Lower leg skin (tissue), 4 donors: Measurements from ENCODE around the gene PCNX1. TPM values are rescaled to one million over a fixed set of nuclear protein-coding genes. Genes with fewer than 3 reads are reported as not detected.

Source experiments
- DNase-seq, 2 donors: peaks; one replicate each; pipeline ENCODE4 v3.0.0-alpha.2; 2019; ENCODE audit warnings: low spot score in 2 of 2
- H3K4me3 ChIP-seq: fragments of 200-600 bp; sonication (generic); 2 replicates; pipeline ENCODE4 v1.5.1; 2017; ENCODE audit warnings: mild to moderate bottlenecking, low read depth; ENCODE audit not compliant: poor library complexity, severe bottlenecking
- POLR2A ChIP-seq, 2 donors: fragments of 450-650 bp; IDR thresholded peaks; one replicate each; pipeline ENCODE4 v1.6.1; 2016 to 2017; ENCODE audit warnings: antibody characterized with exemption in 2 of 2, mild to moderate bottlenecking in 1 of 2, moderate library complexity in 1 of 2
- WGBS, 2 donors: methylation state at CpG; one replicate each; pipeline ENCODE4 v1.1.5; 2018; 5-methylcytosine and 5-hydroxymethylcytosine counted together
- intact Hi-C: fragments of 100-400 bp; cut with DNase I; formaldehyde crosslinking; loops from one replicate; pipeline ENCODE4 v1.15.0; 2023; ENCODE audit warnings: low total_unique reads
- total RNA-seq, 4 donors: library from RNA; depleted of rRNA; stranded (reverse); fragments of >200 nt; gene quantifications; one replicate each; pipeline ENCODE4 v1.1.0, GENCODE V29; 2016
- TF ChIP-seq, protein P1 (sequence below), 3 donors: fragments of 450-650 bp; IDR thresholded peaks; one replicate each; pipeline ENCODE4 v1.5.1; 2016; ENCODE audit warnings: antibody characterized with exemption in 3 of 3, mild to moderate bottlenecking in 3 of 3, moderate library complexity in 2 of 3

Gene PCNX1
- total RNA-seq, 4 donors from 2014 or later = 14.7 to 29.4 (median 25.6) TPM

- WGBS, 2 donors = 96 to 100% methylated on average over 1 of the region's 1 CpG
- intact Hi-C loops = no loop called here
- TF ChIP-seq POLR2A (IDR thresholded peaks at IDR 0.05) = no peak
- TF ChIP-seq, protein P1, sequence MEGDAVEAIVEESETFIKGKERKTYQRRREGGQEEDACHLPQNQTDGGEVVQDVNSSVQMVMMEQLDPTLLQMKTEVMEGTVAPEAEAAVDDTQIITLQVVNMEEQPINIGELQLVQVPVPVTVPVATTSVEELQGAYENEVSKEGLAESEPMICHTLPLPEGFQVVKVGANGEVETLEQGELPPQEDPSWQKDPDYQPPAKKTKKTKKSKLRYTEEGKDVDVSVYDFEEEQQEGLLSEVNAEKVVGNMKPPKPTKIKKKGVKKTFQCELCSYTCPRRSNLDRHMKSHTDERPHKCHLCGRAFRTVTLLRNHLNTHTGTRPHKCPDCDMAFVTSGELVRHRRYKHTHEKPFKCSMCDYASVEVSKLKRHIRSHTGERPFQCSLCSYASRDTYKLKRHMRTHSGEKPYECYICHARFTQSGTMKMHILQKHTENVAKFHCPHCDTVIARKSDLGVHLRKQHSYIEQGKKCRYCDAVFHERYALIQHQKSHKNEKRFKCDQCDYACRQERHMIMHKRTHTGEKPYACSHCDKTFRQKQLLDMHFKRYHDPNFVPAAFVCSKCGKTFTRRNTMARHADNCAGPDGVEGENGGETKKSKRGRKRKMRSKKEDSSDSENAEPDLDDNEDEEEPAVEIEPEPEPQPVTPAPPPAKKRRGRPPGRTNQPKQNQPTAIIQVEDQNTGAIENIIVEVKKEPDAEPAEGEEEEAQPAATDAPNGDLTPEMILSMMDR (IDR thresholded peaks at IDR 0.05) = no peak
Observed at GRCh38 chr14:70954068-70954467, 46.8 kb downstream of the PCNX1 start.

DNA sequence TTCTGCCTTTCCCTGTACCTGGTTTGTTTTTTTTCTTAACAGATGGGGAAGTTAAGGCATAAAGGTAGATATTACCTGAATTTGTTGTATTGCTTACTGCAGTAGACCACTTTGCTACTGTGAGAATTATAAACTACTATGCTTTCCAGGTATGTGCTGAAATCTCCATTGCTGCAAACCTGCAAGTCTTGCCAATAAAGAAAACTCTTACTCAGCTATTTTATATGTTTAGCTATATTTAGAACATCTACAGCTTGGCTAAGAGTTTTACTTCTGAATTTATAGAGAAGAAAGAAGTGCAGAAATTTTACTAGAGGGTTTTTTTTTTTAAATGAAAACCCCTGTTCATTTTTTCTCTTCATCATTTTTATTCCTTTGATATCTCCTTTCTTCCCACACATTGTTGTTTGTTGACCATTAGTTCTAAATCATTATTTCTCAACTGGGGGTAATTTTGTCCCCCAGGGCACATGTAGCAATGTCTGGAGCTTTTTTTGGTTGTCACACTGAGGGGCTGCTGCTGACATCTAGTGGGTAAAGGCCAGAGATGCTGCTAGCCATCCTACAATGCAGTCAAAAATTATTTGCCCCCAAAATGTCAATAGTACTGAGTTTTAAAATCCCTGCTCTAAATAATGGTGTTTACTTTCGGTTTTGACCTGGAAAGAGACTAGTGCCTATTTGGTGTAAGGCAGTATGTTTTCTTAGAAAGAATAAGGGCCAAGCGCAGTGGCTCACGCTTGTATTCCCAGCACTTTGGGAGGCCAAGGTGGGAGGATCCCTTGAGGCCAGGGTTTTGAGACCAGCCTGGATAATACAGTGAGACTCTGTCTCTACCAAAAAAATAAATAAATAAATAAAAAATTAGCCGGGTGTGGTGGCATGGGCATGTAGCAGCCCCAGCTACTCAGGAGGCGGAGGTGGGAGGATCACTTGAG lies 48.6 kb downstream of the PCNX1 start:
- no peak overlapping the region for H3K4me3 ChIP-seq
- intact Hi-C loops = no loop called here
- 76 to 80% methylated on average over 5 of the region's 5 CpGs for WGBS, 2 donors
- no peak for DNase-seq
- no peak for TF ChIP-seq POLR2A (IDR thresholded peaks at IDR 0.05)
- TF ChIP-seq, protein P1 (IDR thresholded peaks at IDR 0.05) = no peak

More at GRCh38 chr14:70954068-70954467, 46.8 kb downstream of the PCNX1 start:
- H3K4me3 ChIP-seq = no peak overlapping the region
- DNase-seq = no peak

DNA sequence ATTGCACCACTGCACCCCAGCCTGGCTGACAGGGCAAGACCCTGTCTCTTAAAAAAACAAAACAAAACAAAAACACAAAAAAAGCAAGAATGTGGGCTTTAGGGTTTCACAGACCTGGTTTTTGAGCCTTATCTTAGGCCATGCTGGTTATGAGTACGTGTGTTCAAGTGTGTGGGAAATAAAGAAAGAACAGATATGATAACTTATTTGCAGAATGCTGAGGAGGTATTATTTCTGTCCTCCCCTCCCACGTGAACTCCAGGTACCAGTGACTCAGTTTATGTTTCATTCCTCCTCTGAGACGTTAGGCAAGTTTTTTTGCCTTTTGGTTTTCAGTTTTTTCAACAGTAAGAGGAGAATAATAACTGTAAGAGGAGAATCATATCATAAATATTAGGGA lies 49.3 kb downstream of the PCNX1 start:
- TF ChIP-seq POLR2A (IDR thresholded peaks at IDR 0.05) = no peak
- TF ChIP-seq, protein P1 (IDR thresholded peaks at IDR 0.05) = no peak
- 88 to 90% methylated on average over 3 of the region's 3 CpGs for WGBS, 2 donors
- no peak for DNase-seq
- H3K4me3 ChIP-seq = no peak overlapping the region
- intact Hi-C loops = no loop called here

DNA sequence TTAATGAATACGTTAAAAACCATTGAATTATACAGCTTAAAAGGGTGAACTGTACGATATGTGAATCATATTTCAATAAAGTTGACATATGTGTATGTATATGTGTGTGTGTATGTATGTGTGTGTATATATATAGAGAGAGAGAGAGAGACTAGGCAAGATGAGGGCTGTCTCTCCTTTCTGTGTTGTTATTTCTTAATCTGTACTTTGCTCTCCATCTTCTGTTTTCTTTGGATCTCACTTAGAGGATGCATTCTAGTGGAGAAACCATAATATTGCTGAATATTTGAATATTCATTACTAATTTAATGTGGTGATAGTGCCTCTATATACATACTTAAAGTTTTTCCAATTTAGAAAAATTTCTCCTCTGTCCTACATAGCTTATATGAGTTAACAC lies 50.5 kb downstream of the PCNX1 start:
- no peak for TF ChIP-seq POLR2A (IDR thresholded peaks at IDR 0.05)
- TF ChIP-seq, protein P1 (IDR thresholded peaks at IDR 0.05) = no peak
- WGBS, 2 donors = 97 to 98% methylated on average over 2 of the region's 2 CpGs
- intact Hi-C loops = no loop called here
- no peak overlapping the region for H3K4me3 ChIP-seq
- DNase-seq = no peak

DNA sequence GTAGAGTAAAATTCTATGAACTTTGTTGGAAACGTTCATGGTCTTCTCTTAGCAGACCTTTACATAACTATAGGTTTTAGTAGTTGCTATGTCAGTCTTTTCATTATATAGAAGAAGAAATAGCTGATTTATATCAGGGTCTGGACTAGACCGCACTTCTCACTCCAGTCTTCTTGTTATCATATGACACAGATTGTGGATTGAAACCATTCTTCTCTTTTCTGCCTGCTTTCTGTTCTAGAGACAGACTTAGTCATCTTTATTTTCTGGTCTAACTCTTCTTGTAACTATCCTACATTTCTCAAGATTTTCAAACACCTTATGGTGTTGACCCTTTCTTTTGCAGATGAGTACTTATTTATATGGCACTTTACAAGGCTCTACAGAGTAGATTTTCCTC lies 55.7 kb downstream of the PCNX1 start:
- TF ChIP-seq, protein P1 (IDR thresholded peaks at IDR 0.05) = no peak
- no peak for TF ChIP-seq POLR2A (IDR thresholded peaks at IDR 0.05)
- intact Hi-C loops = no loop called here
- no peak for DNase-seq
- WGBS, 2 donors = 81 to 86% methylated on average over 2 of the region's 2 CpGs
- H3K4me3 ChIP-seq = no peak overlapping the region
